Measurements from ENCODE around the gene C1orf210. TPM values are rescaled to one million over a fixed set of nuclear protein-coding genes. Genes with fewer than 3 reads are reported as not detected.

C1orf210 gene
- total and polyA plus RNA-seq, 2 of the 4 experiments (the other 2 are of a cell fraction) = not detected

- Histone ChIP-seq H3K27ac (ENCODE audit: insufficient read depth, low read length) (no peak overlapping the region), H3K4me2 (ENCODE audit: low read depth, low read length) (no peak overlapping the region; the same call in 1 of the 2 replicates), H3K9ac (ENCODE audit: low read depth, low read length) (no peak overlapping the region), H4K5ac (ENCODE audit: low read depth, low read length) (no peak overlapping the region), H2BK120ac (ENCODE audit: low read depth, low read length) (no peak overlapping the region), H2BK20ac (ENCODE audit: low read depth, low read length) (no peak overlapping the region), H3K18ac (ENCODE audit: low read depth, low read length) (no peak overlapping the region), H3K9me3 (ENCODE audit: control insufficient read depth, insufficient read depth, low read length) (no peaks in the 10 kb centered on the region), H3K36me3 (ENCODE audit: control insufficient read depth, insufficient read depth, low read length) (no peaks in the 10 kb centered on the region), H3K4ac (ENCODE audit: low read depth, low read length) (no peak overlapping the region), H2AK5ac (ENCODE audit: low read depth, low read length) (no peak overlapping the region), H3K4me1 (ENCODE audit: control insufficient read depth, insufficient read depth, low read length) (peaks cover 6% of the 10 kb centered on the region; the same call in 1 of the 2 replicates), H2BK15ac (ENCODE audit: low read depth, low read length) (no peak overlapping the region), H3K56ac (ENCODE audit: extremely low read depth, insufficient read depth, low read length) (no peak overlapping the region), H3K79me1 (ENCODE audit: low read depth in 1 of 2, low read length in 2 of 2) (no peaks in the 10 kb centered on the region), H2AK9ac (replicated peaks; ENCODE audit: low read depth, low read length, poor library complexity) (no peak overlapping the region), H4K8ac (ENCODE audit: low read depth in 2 of 2, low read length in 2 of 2) (no peak overlapping the region), H4K20me1 (ENCODE audit: insufficient read depth, low read length) (no peaks in the 10 kb centered on the region), H2BK5ac (ENCODE audit: low read depth, low read length, poor library complexity, severe bottlenecking) (no peak overlapping the region), H2AFZ (replicated peaks; ENCODE audit: low read length, poor library complexity) (peak overlapping the region; percentile 64), H4K91ac (ENCODE audit: insufficient read depth, low read depth, low read length) (no peak overlapping the region), H3K23ac (ENCODE audit: low read depth, low read length) (no peak overlapping the region), H3K9me1 (ENCODE audit: insufficient read depth, low read length) (no peaks in the 10 kb centered on the region; the same call in 1 of the 2 replicates), H3K14ac (replicated peaks; ENCODE audit: low read depth, low read length) (no peak overlapping the region), H3K27me3 (ENCODE audit: control insufficient read depth, insufficient read depth, low read length) (peaks cover 2% of the 10 kb centered on the region; the same call in 1 of the 2 replicates), H3K4me3 (ENCODE audit: insufficient read depth, low read depth, low read length) (no peak overlapping the region)
- ATAC-seq (ENCODE audit: low read depth) (no peak), DNase-seq (no peak)
- intact Hi-C loops (cut with micrococcal nuclease) (no loop called here), in situ Hi-C loops (cut with MboI; ENCODE audit: low sequenced_read_pairs) (no loop called here), dilution Hi-C loops (cut with HindIII; ENCODE audit: low sequenced_read_pairs, unreplicated experiment) (no loop called here)
- TF ChIP-seq MXI1 (IDR thresholded peaks at IDR 0.05; ENCODE audit: borderline replicate concordance, low read depth, low read length) (no peak), RAD21 (IDR thresholded peaks at IDR 0.05; ENCODE audit: low read length) (no peak), CTCF (conservative IDR thresholded peaks at IDR 0.05; ENCODE audit: low read depth, low read length) (no peak), BHLHE40 (IDR thresholded peaks at IDR 0.05; ENCODE audit: low read depth, low read length) (no peak), RFX5 (IDR thresholded peaks at IDR 0.05; ENCODE audit: low read depth, low read length) (no peak), FOS (IDR thresholded peaks at IDR 0.05; ENCODE audit: low read depth, low read length) (no peak), SMC3 (IDR thresholded peaks at IDR 0.05; ENCODE audit: low read depth, low read length) (no peak), RCOR1 (IDR thresholded peaks at IDR 0.05; ENCODE audit: insufficient replicate concordance, low read length) (no peak), CEBPB (IDR thresholded peaks at IDR 0.05; ENCODE audit: low read depth, low read length) (no peak), POLR2A (IDR thresholded peaks at IDR 0.05; ENCODE audit: low read depth, low read length) (no peak), ELK1 (IDR thresholded peaks at IDR 0.05; ENCODE audit: borderline replicate concordance, low read depth, low read length) (no peak), USF2 (IDR thresholded peaks at IDR 0.05; ENCODE audit: low read depth, low read length) (no peak), NFE2L2 (IDR thresholded peaks at IDR 0.05; ENCODE audit: low read depth, low read length) (no peak)
- WGBS, 2 experiments (ENCODE audit: extremely low coverage in 2 of 2, insufficient read length in 1 of 2) = 12% methylated on average over 9 of the region's 29 CpGs; no CpG with 5 or more reads in 1 of the 2 experiments
- ChIA-PET POLR2A (ENCODE audit: unreplicated experiment) (no interaction called here), CTCF (no interaction called here)
- no TSS peak for BruUV-seq (replicated peaks)
These were observed 14.8 kb downstream of the C1orf210 start for GRCh38 chr1:43270421-43271095.
